GM18951 (cell line): ENCODE measurements around the gene CNOT3.
A peak's percentile ranks its signal among the peaks of the same experiment; 100 is the strongest.
"Not testable (repeated sequence)": the region's sequence is repeated elsewhere in the genome, so short reads cannot be mapped to it uniquely, and the experiment has no call there.

Experiments
- POLR2A ChIP-seq: IDR thresholded peaks from 4 replicates; pipeline ENCODE4 v1.6.1; 2011; ENCODE audit warnings: mild to moderate bottlenecking; ENCODE audit not compliant: insufficient read length, insufficient read depth; ENCODE audit errors: extremely low read depth
- in situ Hi-C: fragments of 300-500 bp; cut with MboI; formaldehyde crosslinking; loops from one replicate; pipeline ENCODE4 v1.12.0; 2022; ENCODE audit warnings: low sequenced_read_pairs, mixed read lengths, inconsistent platforms; ENCODE audit not compliant: unreplicated experiment

The CNOT3 gene

DNA sequence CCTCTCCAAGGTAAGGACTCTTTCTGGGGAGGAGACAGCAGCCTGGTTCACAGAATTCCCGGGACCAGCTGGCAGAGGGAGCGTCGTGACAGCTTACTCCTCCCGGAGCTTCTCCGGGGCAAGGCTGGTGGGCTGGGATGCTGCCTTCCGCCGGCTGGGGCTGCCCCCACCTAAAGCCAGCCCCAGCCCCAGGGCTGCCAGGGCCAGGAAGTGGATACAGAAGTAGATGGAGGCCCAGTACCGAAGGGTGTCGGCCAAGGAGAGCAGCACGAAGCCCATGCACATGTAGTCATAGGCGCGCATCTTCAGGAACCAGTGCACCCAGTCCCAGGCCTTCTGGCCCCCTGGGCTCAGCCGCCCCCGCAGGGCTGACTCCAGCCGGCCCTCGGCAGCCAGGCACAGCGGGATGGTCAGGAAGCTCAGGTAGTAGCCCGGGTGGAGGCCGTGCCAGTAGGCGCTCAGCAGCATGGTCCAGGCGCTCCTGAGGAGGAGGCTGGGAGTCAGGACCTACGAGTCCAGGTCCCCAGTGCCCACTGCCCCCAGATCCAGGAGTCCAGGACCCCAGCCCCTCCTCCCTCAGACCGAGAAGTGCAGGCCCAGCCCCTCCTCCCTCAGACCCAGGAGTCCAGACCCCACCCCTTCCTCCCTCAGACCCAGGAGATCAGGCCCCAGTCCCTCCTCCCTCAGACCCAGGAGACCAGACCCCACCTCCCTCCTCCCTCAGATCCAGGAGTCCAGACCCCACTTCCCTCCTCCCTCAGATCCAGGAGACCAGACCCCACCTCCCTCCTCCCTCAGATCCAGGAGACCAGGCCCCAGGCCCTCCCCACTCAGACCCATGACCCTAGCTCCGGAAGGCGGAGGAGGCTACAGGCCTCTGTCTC is 36.6 kb downstream of the CNOT3 start:
- no peak for TF ChIP-seq POLR2A
- in situ Hi-C loops: loop anchor here (10.0 kb wide), 1 partner anchor 61 kb away; no protein-coding TSS in a partner anchor

- in situ Hi-C loops: loop anchor here (10.0 kb wide), 1 partner anchor 56 kb away; no protein-coding TSS in a partner anchor
- no peak for TF ChIP-seq POLR2A
These were observed 41.2 kb downstream of the CNOT3 start for GRCh38 chr19:54178581-54179261.

DNA sequence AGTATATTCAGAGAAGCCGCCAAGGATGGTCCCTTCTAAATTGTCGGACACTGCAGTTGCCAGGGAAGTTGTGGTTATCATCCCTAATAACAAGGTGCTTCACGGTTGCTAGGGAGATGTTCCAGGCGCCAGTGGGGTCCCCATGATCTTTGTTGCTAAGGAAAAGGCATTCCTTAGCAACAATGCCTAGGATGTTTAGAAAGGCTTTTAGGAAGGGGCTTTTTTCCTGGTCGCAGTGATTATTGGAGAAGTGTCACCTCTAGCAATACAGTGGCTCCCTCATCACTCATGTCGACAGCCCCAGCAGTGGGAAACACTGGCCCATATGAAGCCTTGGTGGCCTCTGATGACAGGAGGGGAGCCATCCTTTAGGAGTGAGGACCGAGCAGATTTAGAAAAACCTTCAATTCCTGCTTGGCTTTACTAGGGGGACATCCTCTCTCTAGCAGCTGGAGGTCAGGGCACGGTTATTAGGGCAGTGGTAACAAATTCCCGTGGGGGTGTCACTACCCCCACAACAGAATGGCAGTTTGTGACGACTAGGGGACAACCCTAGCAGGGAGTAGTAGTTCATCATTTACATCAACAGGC is 41.8 kb downstream of the CNOT3 start:
- in situ Hi-C loops: loop anchor here (10.0 kb wide), 1 partner anchor 55 kb away; no protein-coding TSS in a partner anchor
- TF ChIP-seq POLR2A: no peak

GRCh38 chr19:54179921-54180461 is 42.4 kb downstream of the CNOT3 start:
- in situ Hi-C loops: loop anchor here (10.0 kb wide), 1 partner anchor 55 kb away; no protein-coding TSS in a partner anchor
- no peak for TF ChIP-seq POLR2A

DNA sequence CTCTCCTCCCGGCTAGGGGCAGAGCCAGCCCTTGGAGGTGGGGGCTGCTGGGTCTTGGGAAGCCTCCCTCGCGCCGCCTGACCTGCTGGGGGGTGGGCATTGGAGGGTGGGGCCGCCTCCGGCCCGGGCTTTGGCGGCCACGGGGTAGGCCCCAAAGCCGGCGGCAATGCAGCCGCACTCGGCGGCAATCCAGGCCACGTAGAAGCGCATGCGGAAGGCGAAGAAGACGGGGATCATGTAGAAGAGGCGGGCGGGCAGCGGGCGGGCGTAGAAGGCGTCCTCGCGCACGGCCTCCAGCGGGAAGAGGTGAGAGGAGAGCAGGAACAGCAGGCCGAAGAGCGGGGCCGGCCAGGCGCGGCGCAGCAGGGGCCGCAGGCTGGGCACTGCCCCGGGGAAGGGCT is 43.1 kb downstream of the CNOT3 start:
- in situ Hi-C loops: no loop called here
- no peak for TF ChIP-seq POLR2A

GRCh38 chr19:54181894-54182293 is 44.3 kb downstream of the CNOT3 start:
- in situ Hi-C loops: not testable (repeated sequence)

GRCh38 chr19:54183431-54183830 is 45.9 kb downstream of the CNOT3 start:
- no peak for TF ChIP-seq POLR2A
- in situ Hi-C loops: no loop called here

DNA sequence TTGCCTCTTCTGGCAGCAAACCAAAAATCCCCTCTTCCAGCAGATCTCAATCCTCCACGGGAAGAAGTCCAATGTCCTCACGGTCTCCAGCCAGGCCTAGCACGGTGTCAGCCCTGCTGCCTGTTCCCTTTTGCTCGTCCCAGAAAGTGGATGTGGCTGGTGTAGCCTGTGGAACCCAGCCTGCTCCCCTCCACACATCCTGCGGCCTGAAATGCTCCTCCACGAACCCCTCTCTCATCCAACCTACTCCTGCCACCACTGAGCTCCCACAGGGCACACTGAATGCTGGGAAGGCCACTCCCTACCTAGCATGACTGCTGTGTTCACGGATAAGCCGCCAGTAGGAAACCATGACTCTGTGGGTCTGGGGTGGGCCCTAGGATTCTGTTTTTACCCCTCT is 48.8 kb downstream of the CNOT3 start:
- in situ Hi-C loops: no loop called here
- no peak for TF ChIP-seq POLR2A

DNA sequence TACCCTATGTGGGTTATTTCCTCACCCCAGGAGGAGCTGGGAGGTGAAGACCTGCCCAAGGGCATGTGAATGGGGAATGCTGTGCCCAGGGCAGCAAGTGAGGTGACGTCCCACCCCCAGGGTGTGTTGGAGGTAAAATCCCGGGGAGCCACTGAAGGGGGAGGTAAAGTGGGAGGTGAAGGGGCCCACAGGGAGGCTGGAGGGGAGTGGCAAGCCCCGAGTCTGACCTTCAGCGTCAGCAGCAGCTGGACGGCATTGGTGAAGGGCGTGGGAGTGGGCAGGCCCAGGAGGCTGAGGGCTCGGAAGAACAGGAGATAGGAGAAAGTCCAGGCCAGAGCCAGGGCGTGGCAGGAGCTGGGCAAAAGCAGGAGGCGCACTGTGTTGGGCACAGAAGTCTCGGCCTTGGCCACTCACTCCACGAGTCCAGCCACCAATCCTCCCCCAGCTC is 49.4 kb downstream of the CNOT3 start:
- TF ChIP-seq POLR2A: no peak
- in situ Hi-C loops: no loop called here

DNA sequence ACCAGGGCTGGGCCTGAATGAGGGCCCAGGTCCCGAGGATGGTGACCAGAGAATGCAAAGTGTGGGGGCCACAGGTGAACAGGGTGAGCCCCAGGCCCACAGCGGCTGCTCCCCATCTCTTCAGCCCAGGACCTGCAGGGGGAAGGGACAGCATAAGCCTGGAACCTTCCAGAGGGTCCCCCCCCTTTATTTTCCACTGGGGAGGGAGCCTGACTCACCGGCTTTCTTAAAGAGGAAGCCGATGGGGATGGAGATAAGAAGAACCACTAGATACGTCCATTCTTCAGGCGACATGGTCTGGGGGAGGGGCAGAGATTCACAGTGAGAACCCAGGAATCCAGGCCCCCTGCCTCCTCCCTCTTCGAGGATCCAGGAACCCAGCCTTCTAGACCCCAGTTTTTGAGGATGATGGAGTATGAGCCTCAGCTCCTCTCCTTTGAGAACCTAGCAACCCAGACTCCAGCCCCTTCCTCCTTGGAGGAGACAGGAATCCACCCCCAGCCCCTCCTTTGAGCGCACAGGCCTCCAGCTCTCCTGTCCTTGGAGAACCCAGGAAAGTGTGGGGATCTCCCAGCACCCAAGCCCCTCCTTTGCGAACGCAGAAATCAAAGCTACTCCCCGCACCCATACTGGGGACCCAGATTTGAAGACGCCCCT is 50.8 kb downstream of the CNOT3 start:
- in situ Hi-C loops: no loop called here
- TF ChIP-seq POLR2A: no peak

- peak; percentile 61 for TF ChIP-seq POLR2A
- in situ Hi-C loops: no loop called here
These were observed 51.7 kb downstream of the CNOT3 start, which contains the start of gene MBOAT7 for GRCh38 chr19:54189145-54189734. Gene MBOAT7, minus strand, starts transcription at chr19:54189580. Its CDS starts 1,072 bp downstream, at chr19:54188508.
